Measurements from ENCODE around the gene PHC2.

Gene PHC2

DNA sequence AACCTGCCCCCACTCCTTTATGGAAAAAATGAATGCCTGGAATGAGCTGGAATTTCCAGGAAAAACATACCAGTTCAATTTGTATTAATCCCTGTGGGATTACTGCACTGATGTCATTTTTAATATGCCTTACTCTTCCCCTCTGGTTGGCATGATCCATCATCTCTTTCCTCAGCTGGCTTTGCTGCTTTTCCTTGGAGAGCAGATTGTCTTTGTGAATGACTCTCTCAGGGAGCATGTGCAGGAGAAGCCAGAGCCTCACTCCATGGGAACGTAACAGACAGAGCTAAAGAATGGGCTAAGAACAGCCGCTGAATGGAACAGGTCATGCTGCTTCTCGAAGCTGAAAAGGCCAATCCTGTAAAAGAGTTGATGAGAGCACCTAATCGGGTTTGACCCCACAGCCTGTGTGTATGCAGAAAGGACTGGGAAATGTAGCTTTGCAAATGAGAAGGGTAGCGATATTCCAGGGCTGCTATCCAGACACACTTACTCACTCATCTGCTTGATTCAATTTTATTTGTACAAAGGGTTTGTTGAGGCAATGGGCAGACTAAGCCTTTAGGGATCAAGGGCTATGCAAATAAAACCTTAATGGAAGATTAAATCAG is 20.7 kb downstream of the PHC2 start:
- DNase-seq (ENCODE audit: low read depth): no peak
- TF ChIP-seq, protein P1, sequence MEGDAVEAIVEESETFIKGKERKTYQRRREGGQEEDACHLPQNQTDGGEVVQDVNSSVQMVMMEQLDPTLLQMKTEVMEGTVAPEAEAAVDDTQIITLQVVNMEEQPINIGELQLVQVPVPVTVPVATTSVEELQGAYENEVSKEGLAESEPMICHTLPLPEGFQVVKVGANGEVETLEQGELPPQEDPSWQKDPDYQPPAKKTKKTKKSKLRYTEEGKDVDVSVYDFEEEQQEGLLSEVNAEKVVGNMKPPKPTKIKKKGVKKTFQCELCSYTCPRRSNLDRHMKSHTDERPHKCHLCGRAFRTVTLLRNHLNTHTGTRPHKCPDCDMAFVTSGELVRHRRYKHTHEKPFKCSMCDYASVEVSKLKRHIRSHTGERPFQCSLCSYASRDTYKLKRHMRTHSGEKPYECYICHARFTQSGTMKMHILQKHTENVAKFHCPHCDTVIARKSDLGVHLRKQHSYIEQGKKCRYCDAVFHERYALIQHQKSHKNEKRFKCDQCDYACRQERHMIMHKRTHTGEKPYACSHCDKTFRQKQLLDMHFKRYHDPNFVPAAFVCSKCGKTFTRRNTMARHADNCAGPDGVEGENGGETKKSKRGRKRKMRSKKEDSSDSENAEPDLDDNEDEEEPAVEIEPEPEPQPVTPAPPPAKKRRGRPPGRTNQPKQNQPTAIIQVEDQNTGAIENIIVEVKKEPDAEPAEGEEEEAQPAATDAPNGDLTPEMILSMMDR (IDR thresholded peaks at IDR 0.05; ENCODE audit: insufficient read depth, low read depth, low read length, missing control alignments): no peak
- no peak overlapping the region for H3K4me3 ChIP-seq (ENCODE audit: low read length)

DNA sequence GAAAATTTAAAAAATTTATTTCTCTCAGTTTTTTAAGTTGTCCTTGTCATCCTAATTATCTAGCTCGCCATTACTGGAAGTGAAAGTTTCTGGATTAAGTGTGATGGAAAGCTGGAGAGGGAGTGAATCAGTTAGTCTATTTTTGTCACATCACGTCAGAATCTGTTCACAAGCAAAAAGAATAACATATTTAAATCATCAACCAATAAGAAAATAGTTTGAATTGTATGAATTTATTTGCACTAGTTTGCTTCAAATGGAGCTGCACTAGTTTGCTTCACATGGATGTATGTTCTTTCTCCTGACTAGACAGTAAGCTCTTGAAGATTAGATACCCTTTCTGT is 22.8 kb downstream of the PHC2 start:
- H3K4me3 ChIP-seq (ENCODE audit: low read length): no peak overlapping the region
- TF ChIP-seq, protein P1 (IDR thresholded peaks at IDR 0.05; ENCODE audit: insufficient read depth, low read depth, low read length, missing control alignments): no peak
- DNase-seq (ENCODE audit: low read depth): no peak

DNA sequence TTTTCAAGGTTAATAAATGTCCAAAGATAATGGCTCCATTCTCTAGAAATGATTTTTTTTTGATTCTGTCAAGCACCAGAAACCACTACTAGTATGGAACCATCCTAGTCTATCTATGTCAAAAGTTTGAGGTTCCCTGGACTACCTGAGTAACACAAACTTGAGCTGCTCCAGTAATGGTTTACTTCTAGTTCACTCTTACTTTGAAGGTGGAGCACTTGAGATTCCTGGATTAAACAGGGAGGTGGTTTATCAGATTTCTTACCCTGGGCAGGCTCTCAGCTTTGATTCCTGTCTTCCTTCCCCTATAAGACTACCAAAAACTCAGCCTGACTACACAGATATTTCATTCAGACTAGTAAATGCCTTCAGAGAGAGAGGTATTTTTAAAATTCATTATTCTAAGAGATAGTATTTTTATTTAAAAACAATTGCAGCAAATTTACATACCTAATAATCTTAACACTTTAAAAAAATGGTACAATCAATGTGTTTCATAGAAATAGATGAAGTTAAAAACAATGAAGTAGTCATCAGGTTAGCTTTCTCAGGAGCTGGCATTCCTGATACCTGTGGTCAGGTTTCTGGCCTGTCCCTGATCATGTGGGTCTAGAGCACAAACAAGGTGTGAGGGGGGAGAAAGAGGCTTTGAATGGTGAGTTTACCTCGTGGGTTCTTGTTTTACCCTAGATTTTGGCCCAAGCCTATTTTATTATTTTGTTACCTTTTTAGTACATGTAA is 23.4 kb downstream of the PHC2 start:
- H3K4me3 ChIP-seq (ENCODE audit: low read length): no peak overlapping the region
- TF ChIP-seq, protein P1 (IDR thresholded peaks at IDR 0.05; ENCODE audit: insufficient read depth, low read depth, low read length, missing control alignments): no peak

DNA sequence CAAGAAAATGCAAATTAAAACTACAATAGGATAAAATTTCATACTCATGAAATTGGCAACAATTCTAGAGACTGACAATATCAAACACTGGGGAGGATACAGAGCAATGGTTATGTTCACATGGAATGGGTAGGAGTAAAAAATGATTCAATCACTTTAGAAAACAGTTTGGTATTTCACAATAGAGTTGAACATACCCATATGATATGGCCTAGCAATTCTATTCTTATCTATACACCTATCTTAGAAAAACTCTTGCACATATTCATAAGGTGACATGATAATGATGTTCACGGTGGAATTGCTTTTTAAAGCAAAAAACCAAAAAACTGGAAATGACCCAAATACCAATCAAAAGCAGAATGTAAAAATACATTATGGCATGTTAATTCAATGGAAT is 28.7 kb downstream of the PHC2 start:
- TF ChIP-seq, protein P1 (IDR thresholded peaks at IDR 0.05; ENCODE audit: insufficient read depth, low read depth, low read length, missing control alignments): no peak
- no peak for DNase-seq (ENCODE audit: low read depth)
- H3K4me3 ChIP-seq (ENCODE audit: low read length): no peak overlapping the region

More for the DNA sequence above, 23.4 kb downstream of the PHC2 start:
- DNase-seq (ENCODE audit: low read depth): no peak

DNA sequence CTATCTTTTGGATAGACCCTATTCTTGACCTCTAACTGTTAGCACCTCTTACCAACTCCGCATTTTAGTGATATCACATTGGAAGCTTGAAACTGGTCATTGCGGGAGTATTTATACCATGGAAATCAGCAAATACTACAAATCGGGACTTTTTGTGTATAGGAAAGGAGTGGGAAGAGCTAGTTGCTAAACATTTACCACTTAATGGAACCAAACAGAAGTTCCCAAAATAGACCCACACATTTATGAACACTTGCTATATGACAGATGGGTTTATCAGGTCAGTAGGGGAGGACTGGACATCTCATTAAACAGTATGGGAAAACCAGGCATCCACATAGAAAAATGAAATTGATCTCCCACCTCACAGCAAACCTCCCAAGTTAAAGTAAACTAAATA is 29.4 kb downstream of the PHC2 start:
- H3K4me3 ChIP-seq (ENCODE audit: low read length): no peak overlapping the region
- TF ChIP-seq, protein P1 (IDR thresholded peaks at IDR 0.05; ENCODE audit: insufficient read depth, low read depth, low read length, missing control alignments): no peak
- DNase-seq (ENCODE audit: low read depth): no peak

DNA sequence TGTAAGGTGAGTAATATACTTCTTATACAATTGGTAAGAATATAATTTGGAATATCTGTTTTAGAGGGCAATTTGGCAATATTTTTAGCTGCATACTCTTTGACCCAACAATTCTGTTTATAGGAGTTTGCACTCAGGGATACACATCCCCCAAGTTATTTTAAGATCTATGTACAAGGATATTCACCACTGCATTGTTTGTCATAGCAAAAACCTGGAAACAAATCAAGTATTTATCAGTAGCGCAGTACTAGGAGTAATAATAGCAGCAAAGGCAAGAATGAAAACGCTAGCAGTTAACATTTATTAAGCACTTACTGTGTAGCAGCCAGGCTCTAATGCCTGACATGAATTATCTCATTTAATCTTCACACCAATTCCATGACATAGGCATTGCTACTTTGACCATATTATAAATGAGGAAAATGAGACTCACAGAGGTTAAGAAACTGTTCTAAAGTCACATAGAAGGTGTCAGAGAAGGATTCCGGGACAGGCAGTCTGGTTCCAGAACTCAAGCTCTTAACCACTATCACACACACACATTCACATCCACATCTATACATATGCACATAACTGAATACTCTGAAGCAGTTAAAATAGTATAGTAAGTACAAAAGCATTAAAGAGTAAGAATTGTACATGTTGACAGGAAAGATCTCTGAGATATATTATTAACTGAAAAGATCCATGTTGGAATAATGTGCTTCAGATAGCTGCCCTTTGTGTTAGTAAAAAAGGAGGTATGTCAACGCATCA is 30.6 kb downstream of the PHC2 start:
- H3K4me3 ChIP-seq (ENCODE audit: low read length): no peak overlapping the region
- DNase-seq (ENCODE audit: low read depth): no peak
- TF ChIP-seq, protein P1 (IDR thresholded peaks at IDR 0.05; ENCODE audit: insufficient read depth, low read depth, low read length, missing control alignments): no peak

Measured in epithelial cell of esophagus (primary cell).